ENCODE measurements around the gene USP34.

Gene USP34

DNA sequence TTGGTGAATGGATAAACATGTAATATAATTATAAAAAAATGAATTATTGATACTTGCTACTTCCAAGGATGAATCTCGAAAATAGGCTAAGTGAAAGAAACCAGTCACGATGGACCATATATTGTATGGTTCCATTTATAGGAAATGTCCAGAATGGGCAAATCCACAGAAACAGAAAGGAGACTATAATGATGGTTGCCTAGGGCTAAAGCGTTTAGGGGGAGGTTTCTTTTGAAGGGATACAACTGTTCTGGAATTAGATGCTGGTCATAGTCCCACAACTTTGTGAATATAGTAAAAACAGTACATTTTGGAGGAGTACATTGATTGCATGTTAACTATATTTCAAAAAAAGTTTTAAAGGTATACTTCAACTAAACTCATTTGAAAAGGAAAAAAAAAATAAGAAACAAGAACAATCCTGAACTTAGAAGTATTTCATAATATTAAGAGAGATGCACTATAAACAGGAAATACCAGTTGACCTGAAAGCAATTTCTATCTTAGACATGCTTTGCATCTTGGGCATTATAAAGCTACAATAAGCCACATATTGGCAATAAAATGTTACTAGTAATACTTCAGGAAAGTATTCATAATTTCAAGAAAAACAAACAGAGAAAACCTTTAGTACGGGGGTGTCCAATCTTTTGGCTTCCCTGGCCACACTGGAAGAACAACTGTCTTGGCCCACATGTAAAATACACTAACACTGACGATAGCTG, 178.9 kb downstream of the USP34 start:
- no peak for DNase-seq

DNA sequence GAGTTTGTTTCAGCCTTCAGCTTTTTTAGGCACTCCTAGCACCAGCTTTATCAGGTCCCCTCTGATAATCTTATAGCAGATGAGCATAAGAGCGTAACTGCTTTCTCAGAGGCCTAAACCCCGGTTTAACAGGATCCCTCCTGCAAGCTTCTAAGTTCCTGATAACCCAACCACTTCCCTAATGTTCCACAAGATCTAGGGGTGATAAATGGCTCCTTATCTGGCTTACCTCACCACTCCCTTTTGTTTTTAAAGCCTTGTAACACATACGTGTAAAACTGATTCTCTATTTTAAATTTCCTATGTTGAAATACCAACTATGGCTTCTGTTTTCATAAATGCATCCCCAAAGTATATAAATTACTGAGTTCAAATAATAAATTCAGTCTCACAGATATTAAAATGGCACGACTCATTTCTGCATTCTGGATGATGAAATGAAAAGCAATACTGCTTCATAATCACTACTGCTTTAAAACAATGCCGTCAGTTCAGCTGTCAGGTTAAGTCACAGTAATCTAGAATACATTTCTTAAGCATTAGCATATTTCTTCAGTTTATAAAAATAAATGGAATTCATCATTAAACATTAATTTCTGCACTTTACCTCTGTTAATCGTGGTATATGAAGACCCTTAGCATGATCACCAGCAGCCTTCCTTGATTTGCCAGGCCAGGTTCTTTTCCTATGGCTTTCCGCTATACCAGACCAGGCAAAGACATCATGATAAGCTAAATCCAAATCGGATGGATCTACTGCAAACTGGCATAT, 182.6 kb downstream of the USP34 start:
- no peak for DNase-seq

DNA sequence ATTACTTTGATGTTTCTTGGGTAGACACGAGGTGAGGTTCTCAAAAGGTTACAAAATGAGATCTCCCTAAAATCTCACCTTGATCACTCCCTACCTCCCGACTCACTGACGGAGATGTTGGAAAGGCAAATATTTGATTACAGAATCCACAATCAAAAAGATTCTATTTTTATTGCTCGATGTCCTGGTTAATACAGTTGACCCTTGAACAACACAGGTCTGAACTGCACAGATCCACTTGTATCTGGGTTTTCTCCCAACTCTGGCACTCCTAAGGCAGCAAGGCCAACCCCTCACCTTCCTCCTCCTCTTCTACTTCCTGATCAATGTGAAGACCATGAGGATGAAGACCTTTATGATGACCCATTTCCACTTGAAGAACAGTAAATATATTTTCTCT, 183.6 kb downstream of the USP34 start:
- no peak for DNase-seq

DNA sequence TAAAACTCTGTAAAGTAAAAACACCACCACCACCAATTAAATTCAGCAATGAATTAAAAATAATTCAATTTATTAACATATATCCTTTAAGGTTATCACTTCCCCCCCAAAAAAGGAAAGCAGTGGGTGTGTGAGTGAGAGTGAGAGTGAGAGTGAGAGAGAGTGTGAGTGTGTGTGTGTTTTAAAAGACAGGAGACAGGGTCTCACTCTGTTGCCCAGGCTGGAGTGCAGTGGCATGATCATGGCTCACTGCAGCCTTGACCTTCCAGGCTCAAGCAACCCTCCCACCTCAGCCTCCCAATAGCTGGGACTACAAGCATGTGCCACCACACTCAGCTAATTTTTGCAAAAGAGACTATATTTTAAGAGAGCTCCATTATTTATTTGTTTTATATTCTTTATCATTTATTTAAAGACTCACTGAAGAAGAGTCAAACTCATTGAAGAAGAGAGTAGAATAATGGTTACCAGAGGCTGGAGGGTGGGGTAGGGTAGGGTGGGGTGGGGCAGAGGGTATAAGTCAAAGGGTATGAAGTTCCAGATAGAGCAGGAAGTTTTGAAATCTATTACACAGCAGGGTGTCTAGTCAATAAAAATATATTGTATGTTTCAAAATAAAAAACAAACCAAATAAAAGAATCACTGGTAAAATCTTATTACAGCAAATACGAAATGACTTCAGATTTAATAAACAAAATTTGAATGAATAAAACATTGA, 187.3 kb downstream of the USP34 start:
- no peak for DNase-seq

DNA sequence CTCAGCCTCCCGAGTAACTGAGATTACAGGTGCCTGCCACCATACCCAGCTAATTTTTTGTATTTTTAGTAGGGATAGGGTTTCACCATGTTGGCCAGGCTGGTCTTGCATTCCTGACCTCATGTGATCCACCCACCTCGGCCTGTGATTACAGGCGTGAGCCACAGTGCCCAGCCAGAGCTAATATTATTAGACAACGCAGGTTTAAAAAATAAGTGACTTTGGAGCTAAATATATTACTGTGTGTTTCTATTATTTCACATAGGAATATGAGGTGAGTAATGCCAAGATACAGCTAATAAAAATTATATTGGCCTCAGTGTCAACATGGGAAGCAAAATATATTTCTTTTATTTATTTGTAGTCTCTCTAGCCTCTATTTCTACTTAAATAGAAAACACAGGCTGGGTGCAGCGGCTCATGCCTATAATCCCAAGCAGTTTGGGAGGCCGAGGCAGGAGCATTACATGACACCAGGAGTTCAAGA, 188.7 kb downstream of the USP34 start:
- DNase-seq, result no peak

DNA sequence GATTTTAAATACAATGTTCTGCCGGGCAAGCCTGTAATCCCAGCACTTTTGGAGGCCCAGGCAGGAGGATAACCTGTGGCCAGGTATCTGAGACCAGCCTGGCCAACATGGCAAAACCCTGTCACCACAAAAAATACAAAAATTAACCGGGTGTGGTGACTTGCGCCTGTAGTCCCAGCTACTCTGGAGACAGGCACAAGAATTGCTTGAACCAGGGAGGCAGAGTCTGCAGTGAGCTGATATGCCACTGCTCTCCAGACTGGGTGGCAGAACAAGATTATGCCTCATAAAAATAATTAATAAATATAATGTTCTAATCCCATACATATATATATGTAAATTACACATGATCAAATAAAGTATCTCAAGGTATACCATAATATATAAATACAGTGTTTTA, 189.6 kb downstream of the USP34 start:
- DNase-seq, result no peak

DNA sequence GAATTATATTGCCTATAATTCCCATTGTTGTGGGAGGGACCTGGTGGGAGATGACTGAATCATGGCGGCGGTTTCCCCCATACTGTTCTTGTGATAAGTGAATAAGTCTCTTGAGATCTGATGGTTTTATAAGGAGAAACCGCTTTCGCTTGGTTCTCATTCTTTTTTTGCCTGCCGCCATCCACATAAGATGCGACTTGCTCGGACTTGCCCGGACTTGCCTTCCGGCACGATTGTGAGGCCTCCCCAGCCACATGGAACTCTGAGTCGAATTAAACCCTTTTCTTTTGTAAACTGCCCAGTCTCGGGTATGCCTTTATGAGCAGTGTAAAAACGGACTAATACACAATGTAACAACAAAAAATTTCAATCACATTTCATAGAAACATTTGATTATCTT, 193.1 kb downstream of the USP34 start:
- no peak for DNase-seq

DNA sequence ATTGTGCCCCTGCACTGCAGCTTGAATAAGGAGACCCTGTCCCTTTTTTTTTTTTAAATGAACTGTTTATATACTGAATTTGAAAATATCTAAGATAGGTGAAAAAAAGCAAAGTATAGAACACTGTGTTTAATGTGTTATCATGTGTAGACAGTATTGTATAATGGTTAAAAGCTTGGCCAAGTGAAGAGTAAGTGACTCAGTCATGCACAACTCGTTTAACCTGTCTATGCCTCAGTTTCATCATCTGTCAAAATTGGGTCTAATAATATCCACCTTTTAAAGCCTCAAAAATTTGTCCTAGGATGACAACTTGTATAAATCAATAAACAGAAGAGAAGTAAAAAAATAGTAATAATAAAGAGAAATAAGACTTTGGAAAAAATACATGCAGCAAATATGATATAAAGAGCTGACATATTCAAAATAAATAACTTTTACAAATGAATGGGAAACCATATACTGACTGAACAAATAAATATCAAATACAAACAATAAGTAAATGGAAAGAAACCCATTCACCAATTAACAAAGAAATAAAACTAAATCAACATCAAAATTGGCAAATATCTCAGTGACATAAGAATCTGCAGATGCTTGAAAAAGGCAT, 195.2 kb downstream of the USP34 start:
- no peak for DNase-seq

DNA sequence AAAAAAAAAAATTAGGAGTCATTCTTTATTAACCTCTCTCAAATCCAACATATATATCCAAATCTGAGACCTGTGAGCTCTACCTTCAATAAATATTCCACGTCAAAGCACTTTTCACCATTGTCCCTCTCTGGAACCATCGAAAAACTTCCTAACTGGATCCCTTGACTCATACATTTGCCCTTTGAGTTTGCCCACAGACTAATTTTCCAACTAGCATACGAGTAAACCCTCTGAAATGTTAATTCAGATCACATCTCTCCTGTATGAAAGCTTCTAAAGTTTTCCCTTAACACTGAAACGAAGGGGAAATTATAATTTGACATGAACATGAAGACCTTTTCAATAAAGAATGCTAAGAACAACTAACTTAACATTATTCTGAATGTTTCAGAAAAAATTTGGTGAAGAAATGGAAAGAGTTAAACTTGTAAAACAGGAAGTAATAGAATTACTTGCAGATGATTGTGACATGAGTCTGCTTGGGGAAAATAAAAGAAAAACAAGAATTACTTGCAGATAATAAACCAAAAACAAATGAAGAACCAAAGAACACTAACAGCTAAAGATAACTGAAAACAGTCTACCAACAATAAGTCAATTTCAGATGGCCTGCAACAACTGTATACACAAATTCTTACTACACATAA, 198.3 kb downstream of the USP34 start:
- DNase-seq, result no peak

DNA sequence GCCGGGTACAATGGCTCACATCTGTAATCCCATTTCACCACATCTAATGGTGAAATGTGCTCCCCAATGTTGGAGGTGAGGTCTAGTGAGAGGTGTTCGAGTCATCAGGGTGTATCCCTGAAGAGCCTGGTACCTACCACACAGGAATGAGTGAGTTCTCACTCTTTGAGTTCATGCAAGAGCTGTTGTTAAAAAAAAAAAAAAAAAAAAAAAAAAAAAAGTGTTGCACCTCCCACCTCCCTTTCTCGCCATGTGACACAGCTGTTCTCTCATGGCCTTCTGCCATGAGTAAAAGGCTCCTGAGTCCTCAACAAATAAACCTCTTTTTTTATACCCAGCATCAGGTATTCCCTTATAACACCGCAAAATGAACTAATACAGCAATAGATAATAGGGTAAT, 202.6 kb downstream of the USP34 start:
- DNase-seq, result no peak

DNA sequence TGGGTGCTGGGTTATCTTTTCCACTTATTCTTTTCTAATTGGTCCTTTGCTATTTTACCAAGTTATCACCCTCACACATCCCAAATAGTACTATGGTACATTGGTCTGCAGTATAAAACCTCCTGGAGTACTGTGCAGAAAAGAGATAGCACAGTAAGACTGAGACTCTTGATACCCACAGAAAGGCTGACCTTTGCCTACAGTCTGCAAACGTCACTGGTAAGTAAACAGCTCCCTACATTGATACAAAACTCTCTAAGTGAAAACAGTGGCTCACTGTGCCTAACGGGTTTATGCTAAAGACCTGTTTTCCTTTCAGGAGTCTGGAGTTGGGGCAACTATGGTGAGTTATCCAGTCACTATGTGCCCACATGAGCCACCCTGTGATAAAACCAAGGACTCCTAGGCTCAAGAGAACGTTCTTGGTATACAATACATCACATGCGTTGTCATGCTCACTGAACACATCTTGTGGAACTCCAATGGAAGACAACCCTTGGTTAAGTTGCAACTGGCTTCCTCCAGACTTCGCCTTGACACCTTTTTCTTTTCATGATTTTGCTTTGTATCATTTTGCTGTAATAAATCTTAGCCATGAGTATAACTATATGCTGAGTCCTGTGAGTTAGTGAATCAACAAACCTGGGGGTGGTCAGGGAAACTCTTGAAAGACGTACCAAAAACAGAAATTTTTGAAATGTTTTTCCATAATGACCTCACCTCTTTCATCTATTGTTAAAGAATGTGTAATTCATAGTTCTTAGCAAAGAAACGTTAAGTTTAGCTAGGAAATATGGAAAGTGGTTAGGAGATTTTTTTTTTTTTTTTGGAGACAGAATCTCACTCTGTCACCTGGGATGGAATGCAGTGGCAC, 204.0 kb downstream of the USP34 start:
- no peak for DNase-seq

DNA sequence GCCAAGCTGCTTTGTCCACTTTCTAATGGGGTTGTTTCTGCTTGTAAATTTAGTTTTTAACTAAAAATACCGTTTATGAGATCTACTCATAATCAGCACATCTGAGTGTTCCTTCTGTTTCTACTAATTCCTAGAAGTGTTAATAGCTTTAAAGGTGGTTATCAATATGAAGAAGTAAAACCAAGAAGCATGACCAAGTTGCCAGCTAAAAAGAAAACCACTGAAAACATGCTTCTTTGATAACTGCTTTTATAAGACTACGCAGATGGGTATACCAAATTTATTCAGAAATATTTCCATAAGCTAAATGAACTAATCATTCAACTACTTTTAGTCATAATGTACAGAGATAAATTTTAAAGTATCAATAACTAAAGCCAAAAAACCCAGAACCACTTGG, 207.1 kb downstream of the USP34 start:
- DNase-seq, result no peak

DNA sequence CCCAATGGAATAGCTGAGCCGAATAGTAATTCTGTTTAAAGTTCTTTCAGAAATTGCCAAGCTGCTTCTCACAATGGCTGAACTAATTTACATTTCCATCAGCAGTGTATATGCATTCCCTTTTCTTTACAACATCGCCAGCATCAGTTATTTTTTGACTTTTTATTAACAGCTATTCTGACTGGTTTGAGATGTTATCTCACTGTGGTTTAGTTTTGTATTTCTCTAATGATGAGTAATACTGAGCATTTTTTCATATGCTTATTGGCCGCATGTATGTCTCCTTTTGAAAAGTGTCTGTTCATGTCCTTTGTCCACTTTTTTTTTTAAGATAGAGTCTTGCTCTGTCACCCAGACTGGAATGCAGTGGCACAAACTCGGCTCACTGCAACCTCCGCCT, 208.2 kb downstream of the USP34 start:
- DNase-seq, result no peak

DNA sequence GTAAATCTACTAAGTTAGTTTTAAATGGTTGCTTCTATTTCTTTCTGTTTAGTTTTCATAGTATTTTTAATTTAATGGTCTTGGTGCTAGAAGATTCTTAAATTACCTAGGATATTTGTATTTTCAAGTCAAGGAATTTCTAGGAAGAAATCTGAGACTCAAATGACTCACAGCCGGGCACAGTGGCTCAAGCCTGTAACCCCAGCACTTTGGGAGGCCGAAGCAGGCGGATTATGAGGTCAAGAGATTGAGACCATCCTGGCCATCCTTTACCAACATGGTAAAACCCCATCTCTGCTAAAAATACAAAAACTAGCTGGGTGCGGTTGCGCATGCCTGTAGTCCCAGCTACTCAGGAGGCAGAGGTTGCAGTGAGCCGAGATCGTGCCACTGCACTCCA, 213.4 kb downstream of the USP34 start:
- no peak for DNase-seq

DNA sequence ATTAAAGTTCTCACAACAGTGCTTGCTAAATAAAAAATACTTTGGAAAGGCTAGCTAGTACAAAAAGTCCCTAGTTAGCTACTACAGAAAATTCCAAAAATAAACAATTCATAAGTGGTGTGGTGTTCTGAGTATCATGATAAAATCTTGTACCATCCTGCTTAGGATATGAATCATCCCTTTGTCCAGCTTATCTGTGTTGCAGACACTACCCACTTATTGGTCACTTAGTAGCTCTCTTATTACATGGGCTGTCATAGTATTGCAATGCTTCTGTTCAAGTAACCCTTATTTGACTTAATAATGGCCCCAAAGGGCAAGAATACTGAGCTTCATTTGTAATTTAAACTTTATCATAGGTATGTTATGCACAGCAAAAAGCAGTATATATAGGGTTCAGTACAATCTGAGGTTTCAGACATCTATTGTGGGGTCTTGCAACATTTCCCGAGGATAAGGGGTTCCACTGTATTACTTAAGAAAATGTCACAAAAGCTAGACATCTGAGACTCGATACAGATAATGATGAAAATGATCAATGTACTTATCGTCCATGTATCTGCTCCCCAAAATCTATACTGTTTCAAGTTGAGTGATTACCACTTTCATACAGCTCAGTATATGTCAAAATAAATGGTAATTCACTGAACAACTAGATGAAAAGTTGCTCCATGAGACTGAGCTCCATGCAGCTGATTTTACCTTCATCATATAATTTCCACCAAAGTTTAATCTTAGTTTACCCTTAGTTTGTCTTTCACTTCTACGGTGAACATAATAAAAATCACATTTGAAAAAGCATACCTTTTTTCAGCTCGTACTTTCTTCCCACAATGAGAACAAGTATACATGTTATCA, 215.1 kb downstream of the USP34 start:
- no peak for DNase-seq

DNA sequence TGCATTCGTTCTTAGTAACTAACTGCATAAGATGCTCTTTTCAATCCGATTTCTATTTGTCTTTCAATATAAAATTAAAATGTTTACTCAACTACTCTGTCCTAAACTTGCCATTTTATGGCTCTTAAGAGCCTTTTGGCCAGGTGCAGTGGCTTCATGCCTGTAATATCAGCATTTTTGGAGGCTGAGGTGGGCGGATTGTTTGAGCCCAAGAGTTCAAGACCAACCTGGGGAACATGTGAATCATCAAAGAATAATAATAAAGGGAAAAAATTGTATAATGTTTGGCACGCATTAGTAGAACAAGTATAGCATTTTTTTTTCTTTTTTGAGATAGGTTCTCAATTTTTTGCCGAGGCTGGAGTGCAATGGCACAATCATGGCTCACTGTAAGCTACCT, 216.4 kb downstream of the USP34 start:
- no peak for DNase-seq

DNA sequence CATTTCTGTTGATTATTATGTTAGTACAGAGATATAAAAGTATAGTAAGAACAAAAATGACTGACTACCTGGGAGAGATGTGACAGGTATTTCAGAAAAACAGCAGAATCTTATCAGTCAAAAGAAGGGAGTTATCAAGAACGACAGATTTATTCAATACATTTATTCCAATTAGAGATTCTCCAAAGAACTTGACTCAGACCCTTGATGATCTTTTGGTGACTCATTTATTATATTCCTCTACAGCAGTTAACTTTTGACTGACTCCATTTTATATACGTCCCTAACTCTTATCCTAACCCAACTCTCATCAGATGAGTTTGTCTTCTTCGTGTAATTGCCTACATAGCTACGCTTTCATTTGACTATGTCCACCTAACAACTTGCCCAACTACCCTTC, 217.8 kb downstream of the USP34 start:
- no peak for DNase-seq

DNA sequence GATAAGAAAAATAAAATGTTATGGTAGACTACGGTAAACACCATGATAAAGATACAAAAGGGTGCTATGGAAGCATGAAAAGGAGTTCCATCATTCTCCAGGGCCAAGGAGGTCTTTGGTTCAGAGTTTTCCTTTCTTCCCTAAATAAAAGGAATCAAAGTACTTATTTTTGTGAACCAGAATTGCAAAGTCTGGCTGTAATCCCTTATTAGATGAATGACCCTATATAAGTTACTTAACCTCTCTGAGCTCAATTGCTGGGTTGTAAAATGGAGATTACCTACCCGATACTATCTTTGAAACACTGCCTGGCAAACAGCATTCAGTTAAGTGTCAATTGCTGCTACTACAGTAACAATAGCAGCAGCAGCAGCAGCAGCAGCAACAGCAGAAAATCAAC, 218.9 kb downstream of the USP34 start:
- DNase-seq, result no peak

DNA sequence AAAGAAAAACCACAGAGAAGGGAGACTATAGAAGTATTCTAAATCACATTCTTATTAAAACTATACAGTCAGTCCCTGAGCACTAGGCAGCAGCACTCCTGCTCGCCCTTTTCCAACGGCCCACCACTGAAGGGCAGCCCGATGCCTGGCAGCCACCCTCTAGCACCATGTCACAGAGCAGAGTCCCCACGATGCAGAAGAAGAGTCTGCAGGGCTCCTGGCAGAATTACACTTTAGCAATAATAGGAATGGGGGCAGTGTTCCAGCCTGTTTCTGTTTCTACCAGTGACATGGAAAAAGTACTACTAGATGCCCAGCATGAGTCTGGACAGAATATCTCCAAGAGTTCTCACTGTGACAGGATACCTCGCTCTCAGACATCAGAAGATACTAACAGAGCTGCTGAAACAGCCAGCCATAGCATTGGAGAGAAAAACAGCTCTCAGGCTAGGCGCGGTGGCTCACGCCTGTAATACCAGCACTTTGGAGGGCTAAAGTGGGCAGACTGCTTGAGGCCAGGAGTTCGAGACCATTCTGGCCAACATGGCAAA, 221.3 kb downstream of the USP34 start:
- DNase-seq, result no peak

DNA sequence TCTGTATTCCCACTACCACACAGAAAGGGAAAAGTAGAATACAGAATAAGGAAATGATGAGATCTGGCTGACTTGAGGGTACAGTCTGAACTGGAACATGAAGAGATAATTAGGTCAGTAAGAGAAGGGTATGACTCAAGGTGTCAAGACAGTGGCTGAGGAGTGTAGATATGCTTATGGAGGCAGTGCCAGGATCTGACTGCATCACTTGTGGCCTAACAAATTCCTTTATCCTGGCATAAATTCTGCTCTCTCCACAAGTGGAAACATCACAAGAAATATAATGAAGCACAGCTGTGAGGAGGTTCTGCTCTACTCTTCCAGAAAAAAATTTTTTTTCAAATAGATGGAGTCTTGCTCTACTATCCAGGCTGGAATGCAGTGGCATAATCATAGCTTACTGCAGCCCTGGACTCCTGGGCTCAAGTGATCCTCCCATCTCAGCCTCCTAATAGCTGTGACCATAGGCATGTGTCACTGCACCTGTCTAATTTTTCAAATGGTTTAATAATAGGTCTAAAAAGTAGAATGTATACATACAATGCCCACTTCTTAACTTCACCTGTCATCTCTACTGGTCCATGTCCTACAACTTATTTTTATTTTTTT, 223.6 kb downstream of the USP34 start:
- DNase-seq, result no peak

Data from NCI-H446 treated with DMSO at 0.1 percent for 48 hours (cell line).